GM18519 (cell line): Measurements from ENCODE around the gene SURF4.
"Not testable (repeated sequence)": the region's sequence is repeated elsewhere in the genome, so short reads cannot be mapped to it uniquely, and the experiment has no call there.

ENCODE experiments used
- ATAC-seq: cut with Tn5 transposase; IDR thresholded peaks from one replicate; pipeline ENCODE4 v1.9.1; 2021; ENCODE audit warnings: mild to moderate bottlenecking, moderate library complexity; ENCODE audit not compliant: unreplicated experiment, low FRiP score

The SURF4 gene

GRCh38 chr9:133340256-133340655, 35.6 kb downstream of the SURF4 start:
- no peak for ATAC-seq

- ATAC-seq = no peak
These were observed 36.2 kb downstream of the SURF4 start for GRCh38 chr9:133339641-133340040.

- peak; percentile 70 for ATAC-seq
These were observed 39.7 kb downstream of the SURF4 start, which contains the start of gene SURF6 for GRCh38 chr9:133335924-133336811. TSS of gene SURF6 (minus strand) at chr9:133336188. CDS start at chr9:133336132, 56 bp downstream.

- not testable (repeated sequence) for ATAC-seq
These were observed 41.0 kb downstream of the SURF4 start for GRCh38 chr9:133334888-133335287.

DNA sequence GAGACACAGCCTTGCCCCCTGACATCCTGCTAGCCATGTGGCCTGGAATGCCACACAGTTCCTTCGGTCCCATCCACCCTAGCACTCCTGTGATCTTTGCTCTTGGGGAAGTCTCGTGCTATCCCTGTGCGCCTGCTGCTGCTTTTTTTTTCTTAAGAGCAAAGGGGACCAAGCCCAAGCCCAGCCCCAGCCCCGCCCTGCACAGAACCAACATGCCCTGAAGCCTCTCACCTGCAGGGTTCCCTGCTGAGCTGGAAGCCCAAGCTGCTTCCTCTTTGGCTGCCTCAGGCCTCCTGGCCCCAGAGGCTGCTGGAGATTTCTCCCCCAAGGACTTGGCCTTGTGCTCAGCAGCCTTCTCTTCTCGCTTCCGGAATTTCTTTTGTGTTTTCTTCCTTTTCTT, 41.7 kb downstream of the SURF4 start:
- ATAC-seq = no peak

DNA sequence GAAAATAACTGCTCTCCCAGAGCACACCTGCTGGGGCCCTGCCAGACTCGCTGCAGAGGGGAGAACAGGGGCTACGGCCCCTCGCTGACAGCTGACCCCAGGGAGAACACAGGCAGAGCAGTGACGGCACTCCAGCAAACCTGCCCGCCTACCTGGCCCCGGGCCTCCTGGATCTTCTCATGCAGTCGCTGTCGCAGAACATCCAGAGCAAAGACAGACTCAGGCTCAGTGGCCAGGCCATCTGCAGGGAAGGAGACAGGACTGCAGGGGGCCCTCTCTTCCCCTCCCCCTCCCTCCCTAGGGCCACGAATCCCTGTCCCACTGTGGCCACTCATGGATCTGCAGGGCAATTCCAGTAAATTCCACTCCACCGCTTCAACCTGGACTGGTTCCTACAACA, 42.3 kb downstream of the SURF4 start:
- ATAC-seq = no peak

DNA sequence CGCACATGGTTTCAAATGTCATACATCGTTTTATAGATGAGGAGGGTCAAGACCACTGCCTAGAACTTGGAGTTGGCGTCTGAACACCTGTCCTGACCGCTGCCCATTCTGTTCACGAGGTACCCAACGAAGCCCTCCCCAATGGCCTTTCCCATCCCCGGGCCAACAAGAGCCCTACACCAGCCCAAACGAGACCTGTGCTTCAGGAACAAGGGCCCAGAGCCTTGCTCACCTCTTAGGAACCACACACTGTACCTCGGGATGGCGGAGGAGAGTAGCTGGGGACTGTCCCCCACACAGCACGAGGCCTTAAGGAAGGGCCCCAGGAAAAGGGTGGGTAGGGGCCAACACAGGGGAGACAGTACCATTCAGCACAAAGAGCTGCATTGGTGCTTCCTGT, 42.8 kb downstream of the SURF4 start:
- no peak for ATAC-seq

GRCh38 chr9:133332381-133332730, 43.5 kb downstream of the SURF4 start:
- no peak for ATAC-seq

DNA sequence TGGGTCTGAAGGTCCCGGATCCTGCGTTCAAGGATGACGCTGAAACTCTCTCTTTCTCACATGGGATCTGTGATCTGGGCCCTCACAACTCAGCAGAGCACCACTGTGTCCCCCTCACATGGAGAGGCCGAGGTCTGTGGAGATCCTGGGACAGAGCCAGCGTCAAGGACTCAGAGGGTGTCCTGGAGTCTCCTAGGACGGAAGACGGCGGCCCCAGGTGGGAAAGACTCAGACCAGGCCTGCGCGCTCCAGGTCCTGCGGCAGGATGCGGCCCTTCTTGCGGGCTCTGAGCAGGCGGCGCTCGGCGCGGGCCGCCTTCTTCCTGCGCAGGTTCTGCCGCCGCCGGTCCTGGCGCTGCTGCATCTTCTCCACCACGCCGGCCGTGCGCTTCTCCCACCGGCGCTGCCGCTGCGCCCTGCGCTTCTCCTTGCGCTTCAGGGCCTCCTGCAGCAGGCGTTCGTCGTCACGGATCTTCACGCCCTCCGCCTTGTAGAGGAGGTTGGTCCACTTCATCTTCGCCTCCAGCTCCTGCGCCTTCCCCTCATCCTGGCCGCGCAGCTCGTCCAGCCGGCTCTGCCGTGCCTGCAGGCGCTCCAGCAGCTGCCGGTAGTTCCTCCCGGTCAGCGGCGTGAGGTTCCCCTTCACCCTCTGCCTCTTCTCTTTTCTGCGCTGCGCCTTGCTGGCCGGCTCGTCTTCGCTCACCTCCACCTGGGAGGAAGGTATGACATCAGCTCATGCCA, 44.0 kb downstream of the SURF4 start:
- ATAC-seq = no peak

DNA sequence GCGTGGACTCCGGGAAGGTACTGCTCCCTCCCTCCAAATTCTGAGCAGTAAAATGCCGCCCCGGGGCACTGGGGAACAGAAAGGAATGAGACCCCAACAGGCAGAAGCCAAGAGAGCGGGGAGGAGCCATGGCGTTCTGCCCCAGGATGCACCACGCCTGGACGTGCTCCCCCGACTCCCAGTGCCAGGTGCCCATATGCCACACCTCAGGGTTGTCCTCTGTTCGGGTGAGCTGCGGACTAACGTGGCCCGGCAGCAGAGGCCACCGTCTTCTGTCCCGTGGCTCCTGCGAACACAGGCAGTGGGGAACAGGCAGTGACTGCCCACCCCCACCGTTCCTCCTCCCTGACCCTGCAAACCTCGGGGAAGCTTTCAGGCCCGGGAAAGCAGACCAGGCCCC, 44.6 kb downstream of the SURF4 start:
- ATAC-seq = no peak

GRCh38 chr9:133329306-133330156, 46.3 kb downstream of the SURF4 start:
- not testable (repeated sequence) for ATAC-seq

DNA sequence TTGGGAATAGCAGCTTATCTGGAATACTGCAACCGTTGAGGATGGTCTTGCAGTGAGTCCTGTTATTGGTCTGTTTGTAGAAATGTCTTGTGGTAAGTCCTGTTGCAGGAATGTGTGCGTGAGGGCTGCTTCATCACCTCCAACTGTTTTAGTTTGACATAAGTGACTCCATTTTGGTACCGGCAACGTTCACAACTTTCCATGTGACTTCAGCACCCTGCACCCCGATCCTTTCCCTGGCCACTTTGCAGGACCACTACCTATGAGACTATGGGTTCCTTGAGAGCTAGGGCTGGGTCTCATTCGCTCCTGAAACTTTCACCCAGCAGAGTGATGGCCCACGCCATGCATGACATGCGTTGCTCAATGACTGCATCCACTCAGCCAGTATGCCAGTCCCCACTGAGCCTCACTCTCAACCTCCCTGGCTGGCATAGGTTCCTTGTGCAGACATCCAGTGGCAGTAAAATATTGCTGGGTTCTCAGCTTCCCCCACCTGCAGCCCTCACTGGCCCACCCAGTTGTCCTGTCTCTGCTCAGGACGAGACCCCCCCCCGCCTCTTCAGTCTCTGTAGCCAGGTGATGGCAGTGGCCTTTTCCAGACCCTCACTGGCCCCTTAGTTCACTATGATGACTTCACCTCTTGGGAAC, 47.9 kb downstream of the SURF4 start:
- no peak for ATAC-seq

DNA sequence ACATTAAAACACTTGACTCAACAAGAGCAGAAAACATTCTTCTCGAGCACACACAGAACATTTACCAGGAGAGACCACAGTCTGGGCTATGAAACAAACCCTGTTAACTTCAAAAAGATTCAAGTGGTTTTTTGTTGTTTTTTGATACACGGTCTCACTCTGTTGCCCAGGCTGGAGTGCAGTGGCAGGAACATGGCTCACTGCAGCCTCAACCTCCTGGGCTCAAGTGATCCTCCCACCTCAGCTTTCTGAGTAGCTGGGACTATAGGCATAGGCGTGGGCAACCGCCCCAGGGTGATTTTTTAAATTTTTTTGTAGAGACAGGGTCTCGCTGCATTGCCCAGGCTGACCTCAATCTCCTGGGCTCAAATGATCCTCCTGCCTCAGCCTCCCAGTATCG, 48.8 kb downstream of the SURF4 start:
- ATAC-seq = not testable (repeated sequence)

GRCh38 chr9:133323991-133324703, 51.7 kb downstream of the SURF4 start:
- ATAC-seq = no peak

GRCh38 chr9:133323211-133323610, 52.6 kb downstream of the SURF4 start:
- ATAC-seq = no peak

DNA sequence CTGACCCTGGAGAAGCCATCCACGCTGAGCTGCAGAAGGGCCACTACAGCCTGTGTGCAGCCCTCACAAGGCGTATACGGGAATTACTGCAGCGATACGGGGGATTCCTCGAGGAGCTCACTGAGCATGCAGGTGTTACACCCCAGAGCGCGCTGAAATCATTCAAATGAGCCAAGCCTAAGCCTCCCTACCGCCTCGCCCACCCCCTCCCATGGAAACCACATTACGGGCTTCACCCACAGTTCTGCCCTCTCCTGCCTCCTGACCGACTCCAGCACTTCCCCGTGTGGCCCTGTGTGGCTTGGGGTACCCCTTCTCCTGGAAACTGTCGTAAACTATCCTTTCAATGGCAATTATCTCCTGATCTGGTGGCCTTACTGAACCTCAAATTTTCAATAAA, 53.2 kb downstream of the SURF4 start:
- no peak for ATAC-seq

DNA sequence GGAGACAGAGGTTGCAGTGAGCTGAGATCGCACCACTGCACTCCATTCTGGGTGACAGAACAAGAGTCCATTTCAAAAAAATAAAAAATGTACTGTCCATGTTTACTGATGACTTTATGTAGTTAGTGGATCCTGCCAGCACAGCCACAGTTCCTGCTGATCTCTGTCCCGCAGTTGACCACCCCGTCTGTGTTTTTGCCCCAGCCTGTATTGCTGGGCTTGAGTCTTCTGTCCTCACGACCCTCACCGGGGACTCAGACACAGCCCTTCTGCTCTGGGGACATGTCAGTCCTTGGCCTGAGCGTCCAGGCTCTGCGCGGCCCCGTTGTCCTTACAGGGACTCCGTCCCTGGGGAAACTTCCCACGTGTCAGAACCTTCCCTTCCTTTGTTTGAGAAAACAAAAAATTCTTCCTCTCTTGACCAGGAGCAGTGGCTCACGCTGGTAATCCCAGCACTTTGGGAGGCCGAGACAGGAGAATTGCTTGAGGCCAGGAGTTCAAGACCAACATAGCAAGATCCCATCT, 54.4 kb downstream of the SURF4 start:
- no peak for ATAC-seq

DNA sequence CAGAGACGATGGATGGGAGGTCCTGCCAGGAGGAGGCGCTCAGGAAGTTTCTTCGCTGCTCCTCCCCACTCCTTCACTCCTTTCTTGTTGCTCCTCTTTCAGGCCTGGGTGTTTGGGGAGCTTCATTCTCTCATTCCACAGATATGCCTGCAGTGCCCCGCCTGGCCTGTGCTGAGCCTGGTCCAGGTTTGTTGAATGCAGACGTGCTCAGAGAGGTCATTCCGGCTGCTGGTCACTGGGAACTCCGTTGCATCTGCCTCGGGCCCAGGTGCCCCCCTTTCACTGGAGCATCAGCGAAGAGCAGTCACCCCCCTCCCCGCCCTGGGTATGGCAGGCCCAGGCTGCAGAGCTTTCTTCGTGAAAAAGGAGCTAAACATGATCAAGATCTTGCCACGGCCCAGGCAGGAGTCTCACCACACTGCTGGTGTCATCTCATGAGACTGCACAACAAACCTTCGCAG, 55.4 kb downstream of the SURF4 start:
- ATAC-seq = no peak

DNA sequence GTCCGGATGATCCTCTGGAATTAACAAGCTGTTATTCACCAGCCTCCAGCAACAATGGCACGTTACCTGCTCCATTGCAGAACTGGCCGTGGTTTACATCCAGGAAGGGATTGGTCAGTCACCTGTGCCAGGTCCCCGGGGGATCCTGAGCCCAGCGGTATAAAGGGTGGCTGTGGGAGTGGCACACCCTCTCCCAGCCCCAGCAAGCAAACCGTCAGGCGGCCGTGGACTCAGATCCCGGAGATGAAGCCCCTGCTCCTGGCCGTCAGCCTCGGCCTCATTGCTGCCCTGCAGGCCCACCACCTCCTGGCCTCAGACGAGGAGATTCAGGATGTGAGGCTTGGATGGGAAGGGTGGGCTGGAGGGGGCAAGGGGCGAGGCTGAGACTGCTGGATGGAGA, 58.3 kb downstream of the SURF4 start:
- ATAC-seq = not testable (repeated sequence)
